Suprapubic skin (tissue), 3 donors: ENCODE results near the gene LRP8.

Experiments
- CTCF ChIP-seq, 2 donors: fragments of 200-600 bp in 1 of 2; fragments of 450-650 bp in 1 of 2; sonication (generic) in 1 of 2; IDR thresholded peaks; one replicate each; pipeline ENCODE4 v1.5.1; 2016 to 2019; ENCODE audit warnings: antibody characterized with exemption in 2 of 2, mild to moderate bottlenecking in 1 of 2, moderate library complexity in 1 of 2
- EP300 ChIP-seq: sonication (generic); formaldehyde crosslinking; IDR thresholded peaks from one replicate; pipeline ENCODE4 v1.6.1; 2017; ENCODE audit warnings: antibody characterized with exemption
- POLR2A ChIP-seq, 2 donors: fragments of 450-650 bp; IDR thresholded peaks; one replicate each; pipeline ENCODE4 v1.6.1; 2017; ENCODE audit warnings: antibody characterized with exemption in 2 of 2, mild to moderate bottlenecking in 2 of 2, moderate library complexity in 2 of 2

GRCh38 chr1:53344921-53345838, 17.3 kb upstream of the LRP8 start:
- TF ChIP-seq CTCF (IDR thresholded peaks at IDR 0.05) (no peak), EP300 (no peak), POLR2A (IDR thresholded peaks at IDR 0.05) (no peak)
